ENCODE results near the gene ATP10A. TPM values are rescaled to one million over a fixed set of nuclear protein-coding genes. Genes with fewer than 3 reads are reported as not detected.

Gene ATP10A
- total RNA-seq, 6 experiments from 2014 or later: 31.0 to 39.5 (median 33.9) TPM

GRCh38 chr15:25712192-25712960, 150.8 kb downstream of the ATP10A start:
- no peak for TF ChIP-seq CTCF (IDR thresholded peaks at IDR 0.05)
- Mint-ChIP-seq H3K4me1 (ENCODE audit: low read depth) (no peaks in the 10 kb centered on the region), H3K4me3 (no peak overlapping the region), H3K9me3 (no peaks in the 10 kb centered on the region), H3K27me3 (ENCODE audit: insufficient read depth) (peaks cover 7% of the 10 kb centered on the region), H3K27ac (no peak overlapping the region), H3K36me3 (ENCODE audit: low read depth) (no peaks in the 10 kb centered on the region; the same call in 1 of the 2 replicates)
- DNase-seq: no peak

- Mint-ChIP-seq H3K27ac (no peak overlapping the region), H3K4me3 (no peak overlapping the region), H3K9me3 (no peaks in the 10 kb centered on the region), H3K36me3 (ENCODE audit: low read depth) (no peaks in the 10 kb centered on the region; the same call in 1 of the 2 replicates), H3K27me3 (ENCODE audit: insufficient read depth) (peaks cover 6% of the 10 kb centered on the region), H3K4me1 (ENCODE audit: low read depth) (no peaks in the 10 kb centered on the region)
- DNase-seq: no peak
- TF ChIP-seq CTCF (IDR thresholded peaks at IDR 0.05): no peak
Measured at GRCh38 chr15:25711691-25712090, 151.4 kb downstream of the ATP10A start.

GRCh38 chr15:25711164-25711563, 152.0 kb downstream of the ATP10A start:
- DNase-seq: no peak
- H3K4me3 Mint-ChIP-seq: no peak overlapping the region
- no peak overlapping the region for H3K27ac Mint-ChIP-seq
- H3K36me3 Mint-ChIP-seq (ENCODE audit: low read depth): no peaks in the 10 kb centered on the region; the same call in 1 of the 2 replicates
- no peaks in the 10 kb centered on the region for H3K4me1 Mint-ChIP-seq (ENCODE audit: low read depth)
- TF ChIP-seq CTCF (IDR thresholded peaks at IDR 0.05): no peak
- H3K9me3 Mint-ChIP-seq: no peaks in the 10 kb centered on the region
- H3K27me3 Mint-ChIP-seq (ENCODE audit: insufficient read depth): peaks cover 6% of the 10 kb centered on the region

- Mint-ChIP-seq H3K27me3 (ENCODE audit: insufficient read depth) (peaks cover 6% of the 10 kb centered on the region; the same call in 1 of the 2 replicates), H3K4me1 (ENCODE audit: low read depth) (no peaks in the 10 kb centered on the region), H3K36me3 (ENCODE audit: low read depth) (peaks cover 5% of the 10 kb centered on the region; the same call in 1 of the 2 replicates), H3K9me3 (no peaks in the 10 kb centered on the region), H3K27ac (no peak overlapping the region), H3K4me3 (no peak overlapping the region)
- peak; percentile 90 for TF ChIP-seq CTCF (IDR thresholded peaks at IDR 0.05)
- DNase-seq: no peak
Measured at GRCh38 chr15:25710184-25710583, 152.9 kb downstream of the ATP10A start.

GRCh38 chr15:25709437-25710159, 153.5 kb downstream of the ATP10A start:
- TF ChIP-seq CTCF (IDR thresholded peaks at IDR 0.05): no peak
- H3K4me1 Mint-ChIP-seq (ENCODE audit: low read depth): no peaks in the 10 kb centered on the region
- no peaks in the 10 kb centered on the region for H3K9me3 Mint-ChIP-seq
- H3K27me3 Mint-ChIP-seq (ENCODE audit: insufficient read depth): peaks cover 6% of the 10 kb centered on the region; the same call in 1 of the 2 replicates
- no peak for DNase-seq
- H3K4me3 Mint-ChIP-seq: no peak overlapping the region
- H3K27ac Mint-ChIP-seq: no peak overlapping the region
- H3K36me3 Mint-ChIP-seq (ENCODE audit: low read depth): peaks cover 5% of the 10 kb centered on the region; the same call in 1 of the 2 replicates
